Esophagus muscularis mucosa (tissue), 4 donors: ENCODE data around the gene FETUB. TPM values are rescaled to one million over a fixed set of nuclear protein-coding genes. Genes with fewer than 3 reads are reported as not detected.

ENCODE experiments used
- DNase-seq: peaks from one replicate; pipeline ENCODE4 v3.0.0-alpha.2; 2017; ENCODE audit errors: extremely low spot score
- H3K27ac ChIP-seq, 4 donors: fragments of 200-600 bp; sonication (generic); replicated peaks in 1 of 4; 1 replicate in 3 of 4; 2 replicates in 1 of 4; pipeline ENCODE4 v1.5.1; 2016 to 2019; ENCODE audit warnings: mild to moderate bottlenecking in 1 of 4
- H3K27me3 ChIP-seq, 4 donors: fragments of 200-600 bp; sonication (generic); one replicate each; pipeline versions ENCODE4 v1.5.1 to v1.6.0; 2016 to 2019
- H3K36me3 ChIP-seq, 4 donors: fragments of 200-600 bp; sonication (generic); one replicate each; pipeline ENCODE4 v1.5.1; 2016 to 2019
- H3K4me1 ChIP-seq, 4 donors: fragments of 200-600 bp; sonication (generic); one replicate each; pipeline ENCODE4 v1.5.1; 2016 to 2019
- H3K4me3 ChIP-seq, 4 donors: fragments of 200-600 bp; sonication (generic); 1 replicate in 2 of 4; 2 replicates in 2 of 4; pipeline ENCODE4 v1.5.1; 2016 to 2019; ENCODE audit warnings: mild to moderate bottlenecking in 4 of 4, moderate library complexity in 1 of 4
- H3K9me3 ChIP-seq, 4 donors: fragments of 200-600 bp; sonication (generic); 1 replicate in 3 of 4; 2 replicates in 1 of 4; pipeline ENCODE4 v1.5.1; 2016 to 2019
- CTCF ChIP-seq, 3 experiments: fragments of 200-600 bp in 2 of 3; fragments of 450-650 bp in 1 of 3; sonication (generic) in 2 of 3; IDR thresholded peaks; one replicate each; pipeline ENCODE4 v1.5.1; 2017 to 2019; ENCODE audit warnings: antibody characterized with exemption in 3 of 3, mild to moderate bottlenecking in 2 of 3, moderate library complexity in 1 of 3
- EP300 ChIP-seq: sonication (generic); formaldehyde crosslinking; IDR thresholded peaks from one replicate; pipeline ENCODE4 v1.6.1; 2017; ENCODE audit warnings: antibody characterized with exemption
- POLR2A ChIP-seq: fragments of 450-650 bp; IDR thresholded peaks from one replicate; pipeline ENCODE4 v1.6.1; 2017; ENCODE audit warnings: antibody characterized with exemption, moderate library complexity, mild to moderate bottlenecking, low read depth
- POLR2AphosphoS5 ChIP-seq, 2 donors: sonication (generic); formaldehyde crosslinking; IDR thresholded peaks; one replicate each; pipeline ENCODE4 v1.6.1; 2017; ENCODE audit warnings: antibody characterized with exemption in 2 of 2
- WGBS: methylation state at CpG from one replicate; pipeline ENCODE4 v1.1.5; 2018; 5-methylcytosine and 5-hydroxymethylcytosine counted together
- intact Hi-C: fragments of 100-400 bp; cut with DNase I; formaldehyde crosslinking; loops from one replicate; pipeline ENCODE4 v1.15.1; 2023
- total RNA-seq, 4 donors: library from RNA; depleted of rRNA; stranded (reverse); fragments of >200 nt; gene quantifications; one replicate each; pipeline versions ENCODE4 v1.1.0 to v1.2.1, GENCODE V29; 2016

Gene FETUB
- total RNA-seq, 4 donors from 2014 or later, result not detected

GRCh38 chr3:186671051-186671450, 30.9 kb downstream of the FETUB start:
- Histone ChIP-seq H3K4me1 (no peaks in the 10 kb centered on the region), H3K27me3 (peaks cover 0 to 24% (median 0%) of the 10 kb centered on the region in 4 donors), H3K27ac (no peak overlapping the region), H3K36me3 (no peaks in the 10 kb centered on the region), H3K4me3 (no peak overlapping the region), H3K9me3 (no peaks in the 10 kb centered on the region)
- TF ChIP-seq CTCF (IDR thresholded peaks at IDR 0.05) (no peak), POLR2AphosphoS5 (IDR thresholded peaks at IDR 0.05) (no peak), EP300 (no peak), POLR2A (no peak)
- no peak for DNase-seq
- intact Hi-C loops, result no loop called here
- 82% methylated on average over 3 of the region's 3 CpGs for WGBS

- intact Hi-C loops, result no loop called here
- Histone ChIP-seq H3K4me3 (no peak overlapping the region), H3K36me3 (no peaks in the 10 kb centered on the region), H3K27ac (no peak overlapping the region), H3K9me3 (no peaks in the 10 kb centered on the region), H3K27me3 (peaks cover 0 to 27% (median 0%) of the 10 kb centered on the region in 4 donors), H3K4me1 (no peaks in the 10 kb centered on the region)
- no peak for DNase-seq
- TF ChIP-seq EP300 (no peak), POLR2A (no peak), CTCF (IDR thresholded peaks at IDR 0.05) (no peak), POLR2AphosphoS5 (IDR thresholded peaks at IDR 0.05) (no peak)
Observed at GRCh38 chr3:186678604-186679003, 38.4 kb downstream of the FETUB start.

GRCh38 chr3:186679151-186679550, 39.0 kb downstream of the FETUB start:
- WGBS, result 50% methylated on average over 1 of the region's 1 CpG
- intact Hi-C loops, result no loop called here
- H3K27me3 ChIP-seq, result peaks cover 0 to 32% (median 0%) of the 10 kb centered on the region in 4 donors

GRCh38 chr3:186680869-186681268, 40.7 kb downstream of the FETUB start:
- no peaks in the 10 kb centered on the region for H3K36me3 ChIP-seq
- H3K27me3 ChIP-seq, result peaks cover 0 to 36% (median 0%) of the 10 kb centered on the region in 4 donors
- no peak overlapping the region for H3K4me3 ChIP-seq
- TF ChIP-seq EP300 (no peak), POLR2A (no peak), CTCF (IDR thresholded peaks at IDR 0.05) (no peak), POLR2AphosphoS5 (IDR thresholded peaks at IDR 0.05) (no peak)
- no peak overlapping the region for H3K27ac ChIP-seq
- intact Hi-C loops, result no loop called here
- H3K4me1 ChIP-seq, result no peaks in the 10 kb centered on the region
- 100% methylated on average over 1 of the region's 1 CpG for WGBS
- no peaks in the 10 kb centered on the region for H3K9me3 ChIP-seq
- DNase-seq, result no peak

More at GRCh38 chr3:186679151-186679550, 39.0 kb downstream of the FETUB start:
- no peaks in the 10 kb centered on the region for H3K4me1 ChIP-seq
- no peak overlapping the region for H3K27ac ChIP-seq
- TF ChIP-seq POLR2A (no peak), POLR2AphosphoS5 (IDR thresholded peaks at IDR 0.05) (no peak), CTCF (IDR thresholded peaks at IDR 0.05) (no peak), EP300 (no peak)
- H3K9me3 ChIP-seq, result no peaks in the 10 kb centered on the region
- no peak for DNase-seq
- H3K36me3 ChIP-seq, result no peaks in the 10 kb centered on the region
- no peak overlapping the region for H3K4me3 ChIP-seq

GRCh38 chr3:186682812-186683211, 42.6 kb downstream of the FETUB start:
- H3K4me3 ChIP-seq, result no peak overlapping the region
- 69% methylated on average over 3 of the region's 3 CpGs for WGBS
- peaks cover 0 to 32% (median 0%) of the 10 kb centered on the region in 4 donors for H3K27me3 ChIP-seq
- no peaks in the 10 kb centered on the region for H3K9me3 ChIP-seq
- H3K36me3 ChIP-seq, result no peaks in the 10 kb centered on the region
- no peak for TF ChIP-seq EP300
- TF ChIP-seq CTCF (IDR thresholded peaks at IDR 0.05), result no peak
- TF ChIP-seq POLR2AphosphoS5 (IDR thresholded peaks at IDR 0.05), result no peak
- no peak for TF ChIP-seq POLR2A
- intact Hi-C loops, result no loop called here
- no peaks in the 10 kb centered on the region for H3K4me1 ChIP-seq
- no peak overlapping the region for H3K27ac ChIP-seq
- DNase-seq, result no peak
